Activated naive CD8-positive, alpha-beta T cell (primary cell): ENCODE measurements around the gene NCKAP5.
"Not testable (repeated sequence)": the region's sequence is repeated elsewhere in the genome, so short reads cannot be mapped to it uniquely, and the experiment has no call there.

ENCODE experiments used
- H3K27ac Mint-ChIP-seq: one replicate; pipeline ENCODE4 v1.8.0; 2021; ENCODE audit warnings: mixed read lengths
- H3K27me3 Mint-ChIP-seq: one replicate; pipeline ENCODE4 v1.8.0; 2021; ENCODE audit warnings: mixed read lengths
- H3K36me3 Mint-ChIP-seq: one replicate; pipeline ENCODE4 v1.8.0; 2021; ENCODE audit warnings: mixed read lengths
- H3K4me1 Mint-ChIP-seq: one replicate; pipeline ENCODE4 v1.8.0; 2021; ENCODE audit warnings: low read depth, mixed read lengths
- H3K4me3 Mint-ChIP-seq: one replicate; pipeline ENCODE4 v1.8.0; 2021; ENCODE audit warnings: mild to moderate bottlenecking, mixed read lengths
- H3K9me3 Mint-ChIP-seq: one replicate; pipeline ENCODE4 v1.8.0; 2021; ENCODE audit warnings: low read depth, mixed read lengths

The NCKAP5 gene

DNA sequence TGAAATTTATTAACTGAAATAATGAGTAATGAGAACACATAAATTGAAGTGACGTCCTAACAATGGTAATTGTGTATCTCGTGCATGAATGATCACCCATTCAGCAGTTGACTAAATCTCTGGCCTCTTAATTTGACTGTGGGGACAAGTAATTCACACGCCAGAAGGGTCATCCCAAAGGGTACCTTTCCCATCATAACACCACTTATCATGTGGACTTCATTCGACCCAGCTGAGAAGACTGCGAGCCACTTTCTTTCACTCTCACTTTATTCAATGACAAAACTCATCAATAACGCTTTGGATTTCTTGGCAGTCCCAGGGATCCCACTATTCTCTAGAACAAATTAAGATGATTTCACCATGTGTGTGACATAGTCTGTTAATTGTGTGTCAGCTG lies 835.6 kb downstream of the NCKAP5 start:
- Mint-ChIP-seq H3K4me3 (no peak overlapping the region), H3K27me3 (no peaks in the 10 kb centered on the region), H3K4me1 (no peaks in the 10 kb centered on the region), H3K27ac (no peak overlapping the region), H3K9me3 (no peaks in the 10 kb centered on the region), H3K36me3 (no peaks in the 10 kb centered on the region)

DNA sequence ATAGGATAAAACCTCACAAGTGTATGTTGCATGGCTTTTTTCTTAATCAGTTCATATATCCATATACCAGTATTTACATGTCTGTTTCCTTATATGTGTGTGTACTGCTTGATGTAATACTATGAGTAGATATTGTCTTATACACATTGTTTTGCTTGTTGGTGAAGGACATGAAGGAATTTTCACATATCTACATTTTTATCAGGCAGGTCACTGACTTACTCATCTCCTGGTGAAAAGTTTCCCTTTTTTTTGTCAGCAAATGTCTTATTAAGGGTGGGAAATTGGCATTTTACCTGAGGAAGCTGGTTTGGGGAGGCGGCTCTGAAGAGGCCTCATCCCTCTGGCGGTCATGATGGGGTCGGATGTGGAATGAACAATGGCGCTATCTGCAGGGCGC lies 836.8 kb downstream of the NCKAP5 start:
- Mint-ChIP-seq H3K27ac (no peak overlapping the region), H3K4me3 (no peak overlapping the region), H3K36me3 (no peaks in the 10 kb centered on the region), H3K9me3 (no peaks in the 10 kb centered on the region), H3K4me1 (no peaks in the 10 kb centered on the region), H3K27me3 (no peaks in the 10 kb centered on the region)

DNA sequence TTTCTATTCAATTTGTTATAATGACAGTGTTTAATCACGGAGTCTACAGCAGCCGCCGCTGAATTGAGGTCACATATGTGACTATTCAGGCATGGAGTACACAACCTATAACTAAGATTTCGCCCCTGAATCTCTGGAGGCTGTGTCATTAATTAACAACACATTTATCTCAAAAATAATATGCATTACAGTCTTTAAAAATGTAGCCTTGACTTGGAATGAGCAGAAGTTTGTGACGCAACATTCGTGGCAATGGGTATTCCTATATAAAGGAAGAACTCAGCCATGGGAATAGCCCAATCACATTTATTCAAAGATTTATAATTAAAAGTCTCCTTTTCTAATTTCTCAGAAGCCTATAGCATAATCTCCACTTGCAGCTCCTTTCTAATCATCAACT lies 837.7 kb downstream of the NCKAP5 start:
- Mint-ChIP-seq H3K27ac (no peak overlapping the region), H3K4me1 (no peaks in the 10 kb centered on the region), H3K36me3 (no peaks in the 10 kb centered on the region), H3K9me3 (no peaks in the 10 kb centered on the region), H3K27me3 (no peaks in the 10 kb centered on the region), H3K4me3 (no peak overlapping the region)

DNA sequence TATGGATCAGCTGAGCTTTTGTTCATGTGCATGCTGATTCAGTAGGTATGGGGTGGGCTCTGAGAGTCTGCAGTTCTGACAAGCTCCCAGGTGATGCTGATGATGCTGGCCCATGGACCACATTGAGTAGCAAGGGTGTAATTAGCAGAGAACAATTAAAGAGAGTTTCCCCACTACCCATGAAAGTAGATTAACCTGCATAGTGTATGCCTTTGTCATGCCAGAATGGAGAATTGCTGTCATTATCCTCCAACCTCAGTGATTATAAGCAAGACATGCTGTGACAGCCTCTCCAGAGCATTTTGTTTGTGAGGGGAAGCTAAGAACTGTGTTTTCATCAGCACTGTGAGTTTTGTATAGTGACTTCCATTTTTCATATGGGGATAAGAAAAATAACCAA lies 838.7 kb downstream of the NCKAP5 start:
- H3K36me3 Mint-ChIP-seq, result no peaks in the 10 kb centered on the region
- no peak overlapping the region for H3K4me3 Mint-ChIP-seq
- H3K4me1 Mint-ChIP-seq, result no peaks in the 10 kb centered on the region
- H3K9me3 Mint-ChIP-seq, result no peaks in the 10 kb centered on the region
- no peaks in the 10 kb centered on the region for H3K27me3 Mint-ChIP-seq
- H3K27ac Mint-ChIP-seq, result no peak overlapping the region

- H3K27me3 Mint-ChIP-seq, result no peaks in the 10 kb centered on the region
- no peaks in the 10 kb centered on the region for H3K9me3 Mint-ChIP-seq
- no peaks in the 10 kb centered on the region for H3K4me1 Mint-ChIP-seq
- H3K27ac Mint-ChIP-seq, result no peak overlapping the region
- H3K4me3 Mint-ChIP-seq, result no peak overlapping the region
- H3K36me3 Mint-ChIP-seq, result no peaks in the 10 kb centered on the region
Observed at GRCh38 chr2:132726155-132726554, 842.1 kb downstream of the NCKAP5 start.

GRCh38 chr2:132725748-132726147 lies 842.5 kb downstream of the NCKAP5 start:
- H3K27me3 Mint-ChIP-seq, result no peaks in the 10 kb centered on the region
- no peak overlapping the region for H3K27ac Mint-ChIP-seq
- no peaks in the 10 kb centered on the region for H3K9me3 Mint-ChIP-seq
- no peak overlapping the region for H3K4me3 Mint-ChIP-seq
- no peaks in the 10 kb centered on the region for H3K4me1 Mint-ChIP-seq
- H3K36me3 Mint-ChIP-seq, result no peaks in the 10 kb centered on the region

GRCh38 chr2:132725148-132725547 lies 843.1 kb downstream of the NCKAP5 start:
- Mint-ChIP-seq H3K4me1 (no peaks in the 10 kb centered on the region), H3K27ac (no peak overlapping the region), H3K4me3 (no peak overlapping the region), H3K27me3 (no peaks in the 10 kb centered on the region), H3K9me3 (no peaks in the 10 kb centered on the region), H3K36me3 (no peaks in the 10 kb centered on the region)

GRCh38 chr2:132721938-132722337 lies 846.3 kb downstream of the NCKAP5 start:
- no peak overlapping the region for H3K4me3 Mint-ChIP-seq
- H3K27me3 Mint-ChIP-seq, result no peaks in the 10 kb centered on the region
- no peak overlapping the region for H3K27ac Mint-ChIP-seq
- H3K9me3 Mint-ChIP-seq, result no peaks in the 10 kb centered on the region
- H3K36me3 Mint-ChIP-seq, result no peaks in the 10 kb centered on the region
- H3K4me1 Mint-ChIP-seq, result no peaks in the 10 kb centered on the region

GRCh38 chr2:132720393-132720792 lies 847.9 kb downstream of the NCKAP5 start:
- H3K4me1 Mint-ChIP-seq, result no peaks in the 10 kb centered on the region
- no peak overlapping the region for H3K4me3 Mint-ChIP-seq
- no peaks in the 10 kb centered on the region for H3K36me3 Mint-ChIP-seq
- H3K27ac Mint-ChIP-seq, result no peak overlapping the region
- H3K9me3 Mint-ChIP-seq, result no peaks in the 10 kb centered on the region
- no peaks in the 10 kb centered on the region for H3K27me3 Mint-ChIP-seq

DNA sequence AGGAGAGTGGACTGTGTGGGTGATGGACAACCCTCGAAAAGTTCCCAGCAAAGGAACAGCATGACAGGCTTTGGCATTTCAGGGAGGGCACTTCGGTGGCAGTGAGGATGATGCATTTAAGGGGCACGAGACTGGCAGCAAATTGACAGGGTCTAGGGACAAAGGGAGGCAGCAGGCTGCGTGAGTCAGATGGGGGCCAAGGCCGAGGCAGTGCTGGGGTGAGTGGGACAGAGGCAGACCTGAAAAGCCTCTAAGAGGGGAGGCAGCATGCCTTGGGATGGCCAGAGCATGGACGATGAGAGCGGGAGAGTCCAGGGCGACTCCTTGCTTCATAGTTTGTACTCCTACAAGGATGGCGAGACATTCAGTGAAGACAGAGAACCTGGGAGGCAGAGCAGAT lies 848.8 kb downstream of the NCKAP5 start:
- Mint-ChIP-seq H3K36me3 (no peaks in the 10 kb centered on the region), H3K4me1 (no peaks in the 10 kb centered on the region), H3K9me3 (no peaks in the 10 kb centered on the region), H3K27me3 (no peaks in the 10 kb centered on the region), H3K27ac (no peak overlapping the region), H3K4me3 (no peak overlapping the region)

GRCh38 chr2:132716954-132717353 lies 851.3 kb downstream of the NCKAP5 start:
- no peak overlapping the region for H3K4me3 Mint-ChIP-seq
- H3K9me3 Mint-ChIP-seq, result no peaks in the 10 kb centered on the region
- no peaks in the 10 kb centered on the region for H3K36me3 Mint-ChIP-seq
- H3K27me3 Mint-ChIP-seq, result no peaks in the 10 kb centered on the region
- no peaks in the 10 kb centered on the region for H3K4me1 Mint-ChIP-seq
- H3K27ac Mint-ChIP-seq, result no peak overlapping the region

DNA sequence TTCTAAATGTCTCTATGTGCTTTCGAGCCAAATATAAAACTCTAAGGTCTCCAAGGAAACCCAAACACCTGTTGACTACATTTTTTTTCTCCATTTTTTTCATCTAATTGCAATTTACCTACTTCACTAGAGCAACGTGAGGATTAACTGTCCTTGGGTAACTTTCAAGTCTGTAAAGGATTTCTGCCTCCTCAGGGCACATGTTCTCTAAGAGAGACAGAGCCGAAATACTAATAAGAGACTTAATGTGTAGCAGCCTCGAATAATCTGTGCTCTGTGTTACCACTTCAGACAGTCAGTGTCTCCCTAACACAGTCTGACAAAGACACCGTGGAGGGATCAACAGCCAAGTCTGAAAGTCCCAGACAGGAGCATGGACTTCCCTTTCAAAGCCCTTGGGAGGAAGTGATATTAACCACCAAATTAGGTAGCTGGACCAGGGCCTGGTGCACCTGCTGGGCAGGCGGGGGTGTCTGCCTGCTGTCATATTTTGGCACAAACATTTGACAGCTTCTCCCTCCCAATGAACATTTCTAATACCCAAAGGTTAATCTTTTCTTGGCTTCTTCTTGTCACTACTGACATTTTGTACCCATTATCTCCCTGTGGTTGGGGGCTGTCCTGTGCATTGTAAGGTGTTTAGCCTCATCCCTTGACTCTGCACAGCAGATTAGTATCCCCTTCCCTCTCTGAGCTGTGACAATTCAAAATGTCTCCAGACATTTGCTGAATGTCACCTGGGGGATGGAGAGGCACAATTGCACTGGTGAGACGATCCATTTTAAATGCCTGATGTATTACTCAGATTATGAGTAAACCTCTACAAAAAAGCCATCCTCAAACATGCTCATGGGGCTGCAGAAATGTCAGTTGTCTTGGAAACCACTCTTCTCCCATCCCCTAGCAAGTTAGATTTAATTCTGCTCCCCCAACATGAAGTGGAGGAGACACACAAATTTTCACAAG lies 852.6 kb downstream of the NCKAP5 start:
- no peak overlapping the region for H3K4me3 Mint-ChIP-seq
- no peaks in the 10 kb centered on the region for H3K36me3 Mint-ChIP-seq
- H3K27me3 Mint-ChIP-seq, result no peaks in the 10 kb centered on the region
- no peak overlapping the region for H3K27ac Mint-ChIP-seq
- H3K4me1 Mint-ChIP-seq, result no peaks in the 10 kb centered on the region
- no peaks in the 10 kb centered on the region for H3K9me3 Mint-ChIP-seq

GRCh38 chr2:132703396-132703795 lies 864.9 kb downstream of the NCKAP5 start:
- Mint-ChIP-seq H3K27ac (no peak overlapping the region), H3K9me3 (peaks cover 3% of the 10 kb centered on the region), H3K4me3 (no peak overlapping the region), H3K36me3 (no peaks in the 10 kb centered on the region), H3K4me1 (no peaks in the 10 kb centered on the region), H3K27me3 (no peaks in the 10 kb centered on the region)

DNA sequence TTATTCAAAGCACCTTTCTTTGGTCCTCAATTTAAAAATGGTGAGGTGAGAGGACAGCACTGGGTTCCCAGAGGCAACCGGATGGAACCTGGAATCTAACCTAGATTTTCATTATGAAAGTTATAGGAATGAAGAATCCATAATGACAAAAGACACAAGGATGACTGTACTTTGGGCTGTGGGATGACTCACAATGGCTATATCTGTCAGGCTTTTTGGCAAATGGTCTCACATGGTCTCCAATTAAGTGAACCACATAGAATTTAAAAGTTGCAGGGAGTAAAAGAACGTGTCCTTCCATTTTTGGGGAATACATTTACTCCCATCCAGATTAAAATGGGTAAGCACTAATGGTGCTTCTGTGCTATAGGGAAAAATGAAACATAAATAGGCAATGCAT lies 866.5 kb downstream of the NCKAP5 start:
- H3K9me3 Mint-ChIP-seq, result peaks cover 3% of the 10 kb centered on the region
- H3K27me3 Mint-ChIP-seq, result no peaks in the 10 kb centered on the region
- H3K27ac Mint-ChIP-seq, result no peak overlapping the region
- H3K4me3 Mint-ChIP-seq, result no peak overlapping the region
- no peaks in the 10 kb centered on the region for H3K36me3 Mint-ChIP-seq
- H3K4me1 Mint-ChIP-seq, result no peaks in the 10 kb centered on the region

GRCh38 chr2:132699802-132700201 lies 868.5 kb downstream of the NCKAP5 start:
- not testable (repeated sequence) for H3K27ac Mint-ChIP-seq, H3K4me3 Mint-ChIP-seq, H3K27me3 Mint-ChIP-seq, H3K36me3 Mint-ChIP-seq, H3K4me1 Mint-ChIP-seq, H3K9me3 Mint-ChIP-seq

- H3K4me3 Mint-ChIP-seq, H3K27ac Mint-ChIP-seq, H3K27me3 Mint-ChIP-seq, H3K36me3 Mint-ChIP-seq, H3K9me3 Mint-ChIP-seq, H3K4me1 Mint-ChIP-seq: not testable (repeated sequence)
Observed at GRCh38 chr2:132698347-132698746, 869.9 kb downstream of the NCKAP5 start.
